Measurements from ENCODE around the gene CDAN1. TPM values are rescaled to one million over a fixed set of nuclear protein-coding genes. Genes with fewer than 3 reads are reported as not detected.

Gene CDAN1
- total and polyA plus RNA-seq, 2 of the 8 experiments (the other 6 are each of a cell fraction or from before 2014, with no cell fraction given): 4.5 to 18.6 TPM

- H3K9ac ChIP-seq (replicated peaks in 1 of 4; ENCODE audit: extremely low read depth in 1 of 4, low read depth in 3 of 4, low read length in 3 of 4): no peak overlapping the region
- H3K14ac ChIP-seq (ENCODE audit: insufficient read length): no peak overlapping the region
- no peak overlapping the region for H2AK5ac ChIP-seq (ENCODE audit: low read depth, low read length)
- H4K5ac ChIP-seq (ENCODE audit: insufficient read length, low read depth, low read length): no peak overlapping the region
- 84% methylated on average over 5 of the region's 5 CpGs; no CpG with 5 or more reads in 1 of the 2 experiments for WGBS, 2 experiments (ENCODE audit: extremely low coverage in 1 of 2, insufficient coverage in 1 of 2, insufficient read length in 1 of 2, insufficient replicate concordance in 2 of 2, low coverage in 1 of 2, low lambda C conversion rate in 2 of 2, missing lambda C conversion rate in 1 of 2)
- no peak overlapping the region for H2BK15ac ChIP-seq (ENCODE audit: low read length)
- ChIA-PET CTCF (ENCODE audit: partially characterized antibody) (interaction anchor here (5.5 kb wide), 1 partner anchor 12 kb away, joined by 31 read pairs; no protein-coding TSS in a partner anchor), POLR2A (ENCODE audit: partially characterized antibody) (interaction anchor here (1.3 kb wide), 2 partner anchors 11 to 15 kb away, joined by 4 to 5 read pairs; no protein-coding TSS in a partner anchor)
- H4K8ac ChIP-seq (ENCODE audit: extremely low read depth, insufficient read depth, low read length): no peak overlapping the region
- no peak overlapping the region for H3K4me3 ChIP-seq (ENCODE audit: extremely low read depth in 1 of 4, insufficient read depth in 2 of 4, low read depth in 3 of 4, low read length in 4 of 4)
- H3K36me3 ChIP-seq (ENCODE audit: control insufficient read depth in 2 of 4, insufficient read depth in 4 of 4, low read length in 3 of 4): peaks cover 0 to 10% (median 2%) of the 10 kb centered on the region in 4 experiments; a peak in 3 of 8 replicates
- no peak overlapping the region for H3K27ac ChIP-seq (ENCODE audit: low read depth, low read length)
- H3K18ac ChIP-seq (ENCODE audit: extremely low read depth, low read length): no peak overlapping the region
- H3K79me1 ChIP-seq (ENCODE audit: low read depth, low read length): no peaks in the 10 kb centered on the region
- no peaks in the 10 kb centered on the region for H4K20me1 ChIP-seq (replicated peaks in 1 of 2; ENCODE audit: control insufficient read depth in 1 of 2, insufficient read depth in 2 of 2, low read length in 2 of 2)
- no peak overlapping the region for H3K4ac ChIP-seq (replicated peaks; ENCODE audit: insufficient read length, low read depth, low read length)
- no peak overlapping the region for H2AFZ ChIP-seq (ENCODE audit: low read length)
- FAIRE-seq: no peak
- no peak for DNase-seq (ENCODE audit: low read depth in 1 of 2, low spot score in 2 of 2)
- H3K4me2 ChIP-seq (ENCODE audit: insufficient read depth in 1 of 2, low read depth in 2 of 2, low read length in 2 of 2): no peak overlapping the region
- H4K91ac ChIP-seq (replicated peaks; ENCODE audit: insufficient read length, low read length): no peak overlapping the region
- no peak overlapping the region for H3K23ac ChIP-seq (ENCODE audit: insufficient read length)
- no peaks in the 10 kb centered on the region for H3K27me3 ChIP-seq (replicated peaks in 1 of 4; ENCODE audit: control insufficient read depth in 3 of 4, extremely low read depth in 1 of 4, insufficient read depth in 3 of 4, low read length in 3 of 4)
- H2BK5ac ChIP-seq (ENCODE audit: low read depth, low read length): no peak overlapping the region
- H3K56ac ChIP-seq (replicated peaks; ENCODE audit: insufficient read length, low read depth, low read length): no peak overlapping the region
- no peak overlapping the region for H2BK20ac ChIP-seq (ENCODE audit: low read length)
- no peaks in the 10 kb centered on the region for H3K79me2 ChIP-seq (ENCODE audit: control insufficient read depth in 1 of 2, insufficient read depth in 2 of 2, low read length in 2 of 2)
- no peaks in the 10 kb centered on the region for H3K9me3 ChIP-seq (ENCODE audit: insufficient read depth in 2 of 2, low read depth in 1 of 2, low read length in 1 of 2)
- H3K23me2 ChIP-seq (ENCODE audit: low read depth, low read length): 0 out of 2 replicates have a peak, but pooled peaks cover 1% of the 10 kb centered on the region
- no peak overlapping the region for H2BK12ac ChIP-seq (ENCODE audit: low read depth, low read length)
- H3K4me1 ChIP-seq (replicated peaks in 1 of 4; ENCODE audit: control insufficient read depth in 3 of 4, insufficient read depth in 4 of 4, low read length in 3 of 4): no peaks in the 10 kb centered on the region
- no peak overlapping the region for H2BK120ac ChIP-seq (replicated peaks; ENCODE audit: low read depth, low read length)
- TF ChIP-seq CEBPB (IDR thresholded peaks at IDR 0.05; ENCODE audit: low read depth, low read length): no peak
- TF ChIP-seq ZNF274 (IDR thresholded peaks at IDR 0.05; ENCODE audit: borderline replicate concordance, extremely low read depth, low read length): no peak
- no peak for TF ChIP-seq EGR1 (IDR thresholded peaks at IDR 0.05; ENCODE audit: borderline replicate concordance, low read depth, low read length)
- no peak for TF ChIP-seq CBX8 (IDR thresholded peaks at IDR 0.05; ENCODE audit: borderline replicate concordance, low read depth, low read length)
- no peak for TF ChIP-seq POLR2AphosphoS5 (IDR thresholded peaks at IDR 0.05; ENCODE audit: low read depth, low read length)
- TF ChIP-seq MAX (IDR thresholded peaks at IDR 0.05): no peak
- TF ChIP-seq FOSL1 (IDR thresholded peaks at IDR 0.05; ENCODE audit: insufficient read depth, low read depth, low read length): no peak
- no peak for TF ChIP-seq TCF12 (IDR thresholded peaks at IDR 0.05; ENCODE audit: low read depth, low read length)
- no peak for TF ChIP-seq SUZ12 (IDR thresholded peaks at IDR 0.05; ENCODE audit: low read length)
- no peak for TF ChIP-seq E2F6 (IDR thresholded peaks at IDR 0.05)
- no peak for TF ChIP-seq BCL11A (IDR thresholded peaks at IDR 0.05; ENCODE audit: low read depth in 2 of 2, low read length in 2 of 2)
- no peak for TF ChIP-seq MAFK (IDR thresholded peaks at IDR 0.05; ENCODE audit: low read depth, low read length)
- no peak for TF ChIP-seq SRF (IDR thresholded peaks at IDR 0.05; ENCODE audit: low read depth, low read length)
These were observed 20.8 kb downstream of the CDAN1 start for GRCh38 chr15:42716125-42716524.
